Fibroblast of mammary gland (primary cell): ENCODE data around the gene OCSTAMP.

Source experiments
- DNase-seq: peaks from one replicate; pipeline ENCODE4 v3.0.0-alpha.2; 2010; ENCODE audit warnings: low read depth
- H3K4me3 ChIP-seq: 2 replicates; pipeline ENCODE4 v1.5.1; 2011; ENCODE audit warnings: low read depth, mild to moderate bottlenecking, low read length, moderate library complexity; ENCODE audit not compliant: control insufficient read depth
- TF ChIP-seq, protein P1 (sequence below): conservative IDR thresholded peaks from 2 replicates; pipeline ENCODE4 v1.5.1; 2011; ENCODE audit warnings: low read depth, low read length, inconsistent platforms; ENCODE audit not compliant: control insufficient read depth, insufficient read depth

The OCSTAMP gene

DNA sequence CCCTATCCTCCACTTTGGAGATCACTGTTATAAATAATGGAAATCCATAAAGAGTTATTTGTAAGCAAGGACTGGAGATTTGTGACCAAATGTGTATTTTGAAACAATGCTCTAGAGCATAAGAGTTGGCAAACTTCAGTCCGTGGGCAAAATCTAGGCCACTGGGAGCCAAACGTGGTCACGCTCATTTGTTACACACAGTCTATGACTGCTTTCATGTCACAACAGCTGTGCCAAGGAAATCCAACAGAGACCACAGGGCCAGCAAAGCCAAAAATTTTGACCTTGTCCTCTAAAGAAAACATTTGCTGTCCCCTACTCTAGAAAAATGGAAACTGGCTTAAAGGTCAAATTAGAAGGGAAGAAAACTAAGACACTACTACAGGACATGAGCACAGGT lies 44.9 kb downstream of the OCSTAMP start:
- TF ChIP-seq, protein P1, sequence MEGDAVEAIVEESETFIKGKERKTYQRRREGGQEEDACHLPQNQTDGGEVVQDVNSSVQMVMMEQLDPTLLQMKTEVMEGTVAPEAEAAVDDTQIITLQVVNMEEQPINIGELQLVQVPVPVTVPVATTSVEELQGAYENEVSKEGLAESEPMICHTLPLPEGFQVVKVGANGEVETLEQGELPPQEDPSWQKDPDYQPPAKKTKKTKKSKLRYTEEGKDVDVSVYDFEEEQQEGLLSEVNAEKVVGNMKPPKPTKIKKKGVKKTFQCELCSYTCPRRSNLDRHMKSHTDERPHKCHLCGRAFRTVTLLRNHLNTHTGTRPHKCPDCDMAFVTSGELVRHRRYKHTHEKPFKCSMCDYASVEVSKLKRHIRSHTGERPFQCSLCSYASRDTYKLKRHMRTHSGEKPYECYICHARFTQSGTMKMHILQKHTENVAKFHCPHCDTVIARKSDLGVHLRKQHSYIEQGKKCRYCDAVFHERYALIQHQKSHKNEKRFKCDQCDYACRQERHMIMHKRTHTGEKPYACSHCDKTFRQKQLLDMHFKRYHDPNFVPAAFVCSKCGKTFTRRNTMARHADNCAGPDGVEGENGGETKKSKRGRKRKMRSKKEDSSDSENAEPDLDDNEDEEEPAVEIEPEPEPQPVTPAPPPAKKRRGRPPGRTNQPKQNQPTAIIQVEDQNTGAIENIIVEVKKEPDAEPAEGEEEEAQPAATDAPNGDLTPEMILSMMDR, result no peak
- DNase-seq, result no peak
- no peak overlapping the region for H3K4me3 ChIP-seq

- H3K4me3 ChIP-seq, result no peak overlapping the region
- DNase-seq, result no peak
- TF ChIP-seq, protein P1, result no peak
Measured at GRCh38 chr20:46501961-46502360, 48.5 kb downstream of the OCSTAMP start.

DNA sequence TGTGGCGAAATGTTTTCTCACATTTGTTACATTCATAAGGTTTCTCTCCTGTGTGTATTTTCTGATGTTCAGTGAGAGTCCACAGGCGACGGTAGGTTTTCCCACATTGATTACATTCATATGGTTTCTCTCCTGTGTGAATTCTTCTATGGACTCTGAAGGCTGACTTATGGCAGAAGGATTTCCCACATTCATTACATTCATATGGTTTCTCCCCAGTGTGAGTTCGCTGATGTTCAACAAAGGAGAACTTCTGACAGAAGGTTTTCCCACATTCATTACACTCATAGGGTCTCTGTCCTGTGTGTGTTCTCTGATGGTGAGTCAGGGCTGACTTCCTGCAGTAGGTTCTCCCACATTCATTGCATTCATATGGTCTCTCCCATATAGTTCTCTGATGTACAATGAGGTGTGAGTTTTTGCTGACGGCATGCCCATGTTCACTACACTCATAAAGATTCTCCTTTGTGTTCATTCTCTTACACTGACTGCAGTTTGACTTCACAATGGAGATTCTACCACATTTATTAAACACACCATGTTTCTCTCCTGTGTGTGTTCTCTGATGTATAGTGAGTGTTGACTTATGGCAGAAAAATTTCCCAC lies 49.0 kb downstream of the OCSTAMP start:
- H3K4me3 ChIP-seq, result no peak overlapping the region
- TF ChIP-seq, protein P1, result no peak
- peak; percentile 6 for DNase-seq

DNA sequence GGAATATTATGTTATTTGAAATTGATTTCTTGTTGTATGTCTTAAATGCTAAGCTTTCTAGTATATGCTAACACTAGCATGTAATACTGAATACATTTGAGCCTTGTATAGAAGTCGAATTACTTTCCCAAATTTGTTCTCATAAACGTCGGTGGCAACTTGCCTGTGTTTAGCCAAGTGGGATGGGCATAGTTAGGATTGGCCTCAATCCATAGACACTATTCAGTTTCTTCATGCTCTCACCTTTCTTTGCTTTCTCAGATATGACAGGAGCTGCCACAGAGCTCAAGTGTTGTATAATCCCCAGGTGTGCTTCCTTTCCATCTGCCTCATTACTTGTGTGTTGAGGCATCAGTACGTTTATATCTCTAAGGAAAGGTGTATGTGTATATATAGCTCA lies 56.4 kb downstream of the OCSTAMP start:
- no peak overlapping the region for H3K4me3 ChIP-seq

DNA sequence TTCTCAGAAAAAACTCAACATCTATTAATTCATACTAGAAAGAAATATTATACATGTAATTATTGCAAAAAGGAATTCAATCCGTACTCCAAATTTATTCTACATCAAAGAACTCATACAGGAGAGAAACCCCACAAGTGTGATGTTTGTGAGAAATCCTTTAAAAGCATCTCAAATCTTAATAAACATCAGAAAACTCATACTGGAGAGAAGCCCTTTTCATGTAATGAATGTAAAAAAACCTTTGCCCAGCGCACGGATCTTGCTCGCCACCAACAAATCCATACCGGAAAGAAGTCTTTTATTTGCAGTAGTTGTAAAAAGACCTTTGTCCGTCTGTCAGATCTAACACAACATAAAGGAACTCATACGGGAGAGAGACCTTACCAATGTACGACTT lies 59.1 kb downstream of the OCSTAMP start:
- TF ChIP-seq, protein P1, result no peak
- no peak for DNase-seq
- no peak overlapping the region for H3K4me3 ChIP-seq

More for the DNA sequence above, 56.4 kb downstream of the OCSTAMP start:
- TF ChIP-seq, protein P1, result no peak
- DNase-seq, result no peak
